LNCaP clone FGC (cell line): ENCODE measurements around the gene GNB1.

Experiments
- DNase-seq: peaks from one replicate; pipeline ENCODE4 v3.0.0-alpha.2; 2011; ENCODE audit warnings: low read depth
- H3K4me3 ChIP-seq: 2 replicates; pipeline ENCODE4 v1.5.1; 2011; ENCODE audit warnings: mild to moderate bottlenecking, low read depth, low read length, control low read depth
- TF ChIP-seq, protein P1 (sequence below): IDR thresholded peaks from 2 replicates; pipeline ENCODE4 v1.5.1; 2012; ENCODE audit warnings: mild to moderate bottlenecking; ENCODE audit not compliant: control insufficient read depth, insufficient read depth; ENCODE audit errors: extremely low read depth

The GNB1 gene

DNA sequence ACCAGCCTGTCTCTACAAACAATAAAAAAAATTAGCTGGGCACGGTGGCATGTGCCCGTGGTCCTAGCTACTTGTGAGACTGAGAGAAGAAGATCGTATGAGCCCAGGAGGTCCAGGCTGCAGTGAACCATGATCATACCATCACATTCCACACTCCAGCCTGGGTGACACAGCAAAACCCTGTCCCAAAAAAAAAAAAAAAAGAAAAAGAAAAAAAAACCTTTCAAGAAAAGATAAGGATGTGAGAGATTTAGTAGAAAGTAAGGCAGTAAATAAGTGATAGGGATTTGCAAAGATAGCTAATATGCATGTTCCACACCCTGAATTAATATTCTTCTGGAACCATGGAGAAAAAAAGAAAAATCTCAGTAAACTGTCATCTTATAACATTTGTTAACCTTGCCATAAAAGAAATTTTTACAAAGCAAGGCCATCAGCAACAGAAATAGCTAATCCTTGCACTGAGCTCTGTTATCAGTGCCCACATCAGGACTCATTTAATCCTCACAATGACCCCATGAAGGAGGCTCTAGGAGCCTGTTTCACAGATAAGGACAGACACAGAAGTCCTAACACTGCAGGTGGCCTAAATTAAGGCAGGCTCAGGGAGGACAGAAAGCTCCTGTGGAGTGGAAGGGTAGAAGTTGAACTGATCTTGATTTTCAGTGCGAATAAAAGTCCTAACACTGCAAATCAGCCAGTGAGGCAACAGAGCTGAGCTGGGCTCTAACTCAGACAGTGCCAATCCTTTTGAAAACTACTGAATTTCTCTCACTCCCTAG is 7.6 kb downstream of the GNB1 start:
- H3K4me3 ChIP-seq = no peak overlapping the region
- DNase-seq = no peak
- TF ChIP-seq, protein P1, sequence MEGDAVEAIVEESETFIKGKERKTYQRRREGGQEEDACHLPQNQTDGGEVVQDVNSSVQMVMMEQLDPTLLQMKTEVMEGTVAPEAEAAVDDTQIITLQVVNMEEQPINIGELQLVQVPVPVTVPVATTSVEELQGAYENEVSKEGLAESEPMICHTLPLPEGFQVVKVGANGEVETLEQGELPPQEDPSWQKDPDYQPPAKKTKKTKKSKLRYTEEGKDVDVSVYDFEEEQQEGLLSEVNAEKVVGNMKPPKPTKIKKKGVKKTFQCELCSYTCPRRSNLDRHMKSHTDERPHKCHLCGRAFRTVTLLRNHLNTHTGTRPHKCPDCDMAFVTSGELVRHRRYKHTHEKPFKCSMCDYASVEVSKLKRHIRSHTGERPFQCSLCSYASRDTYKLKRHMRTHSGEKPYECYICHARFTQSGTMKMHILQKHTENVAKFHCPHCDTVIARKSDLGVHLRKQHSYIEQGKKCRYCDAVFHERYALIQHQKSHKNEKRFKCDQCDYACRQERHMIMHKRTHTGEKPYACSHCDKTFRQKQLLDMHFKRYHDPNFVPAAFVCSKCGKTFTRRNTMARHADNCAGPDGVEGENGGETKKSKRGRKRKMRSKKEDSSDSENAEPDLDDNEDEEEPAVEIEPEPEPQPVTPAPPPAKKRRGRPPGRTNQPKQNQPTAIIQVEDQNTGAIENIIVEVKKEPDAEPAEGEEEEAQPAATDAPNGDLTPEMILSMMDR = no peak

DNA sequence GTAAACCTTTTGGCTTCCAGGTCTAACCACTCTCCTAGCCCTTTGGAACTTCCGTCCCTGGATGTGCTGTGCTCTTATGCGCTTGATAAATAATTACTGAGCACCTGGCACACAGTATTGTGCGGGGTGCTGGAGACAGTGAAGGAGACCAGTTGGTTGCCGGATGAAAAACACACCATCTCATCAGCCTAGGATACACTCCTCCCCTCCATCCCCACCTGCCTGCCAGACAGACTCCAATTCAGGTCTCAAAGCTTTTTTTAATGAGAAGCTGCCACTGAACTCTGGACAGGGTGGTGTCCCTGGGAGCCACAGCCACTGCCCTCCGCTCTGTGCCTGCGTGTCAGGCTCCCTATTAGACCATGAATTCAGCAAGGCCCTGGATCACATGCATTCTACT is 9.2 kb downstream of the GNB1 start:
- H3K4me3 ChIP-seq = no peak overlapping the region
- TF ChIP-seq, protein P1 = no peak
- no peak for DNase-seq

DNA sequence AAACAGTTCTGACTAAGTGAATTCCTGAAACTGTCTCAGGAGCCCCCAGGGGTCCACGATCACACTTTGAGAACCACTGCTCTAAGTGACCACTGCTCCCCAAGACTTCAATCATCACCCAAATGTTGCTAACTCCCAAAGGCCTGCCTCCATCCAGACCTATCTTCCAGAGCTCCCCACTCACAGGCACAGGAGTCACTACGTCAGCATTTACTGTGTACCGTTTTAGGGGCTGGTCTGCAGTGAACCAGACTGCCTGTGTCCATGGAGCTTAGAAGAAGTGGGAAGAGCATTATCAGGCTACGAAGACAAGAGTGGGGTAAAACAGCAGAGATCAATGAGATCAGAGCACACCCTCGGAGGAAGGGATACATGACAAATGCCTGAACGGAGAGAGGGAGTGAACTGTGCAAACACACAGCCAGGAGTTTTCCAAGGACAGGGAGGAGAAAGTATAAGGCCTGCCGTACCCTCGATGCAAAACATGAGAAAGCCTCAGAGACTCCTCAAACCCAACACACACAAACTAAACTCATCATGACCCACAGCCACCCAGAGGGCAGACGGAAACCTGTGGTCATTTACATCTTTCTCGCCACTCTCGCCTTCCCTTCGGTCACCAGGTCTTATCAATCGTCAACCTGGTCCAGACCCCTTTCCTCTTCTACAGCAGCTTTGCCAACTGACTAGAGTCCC is 10.1 kb downstream of the GNB1 start:
- TF ChIP-seq, protein P1 = no peak
- no peak for DNase-seq
- no peak overlapping the region for H3K4me3 ChIP-seq

DNA sequence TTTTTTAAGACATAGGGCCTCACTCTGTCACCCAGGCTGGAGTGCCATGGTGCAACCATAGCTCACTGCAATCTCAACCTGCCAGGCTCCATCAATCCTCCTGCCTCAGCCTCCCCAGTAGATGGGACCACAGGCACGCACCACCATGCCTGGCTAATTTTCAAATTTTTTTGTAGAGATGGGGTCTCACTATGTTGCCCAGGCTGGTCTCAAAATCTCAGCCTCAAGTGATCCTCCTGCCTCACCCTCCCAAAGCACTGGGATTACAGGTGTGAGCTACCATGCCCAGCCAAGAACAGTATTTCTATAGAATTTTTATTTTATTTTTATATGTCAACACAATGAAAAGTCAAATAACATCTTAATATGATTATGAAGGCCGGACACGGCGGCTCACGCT is 10.9 kb downstream of the GNB1 start:
- TF ChIP-seq, protein P1 = no peak
- no peak overlapping the region for H3K4me3 ChIP-seq
- DNase-seq = no peak

DNA sequence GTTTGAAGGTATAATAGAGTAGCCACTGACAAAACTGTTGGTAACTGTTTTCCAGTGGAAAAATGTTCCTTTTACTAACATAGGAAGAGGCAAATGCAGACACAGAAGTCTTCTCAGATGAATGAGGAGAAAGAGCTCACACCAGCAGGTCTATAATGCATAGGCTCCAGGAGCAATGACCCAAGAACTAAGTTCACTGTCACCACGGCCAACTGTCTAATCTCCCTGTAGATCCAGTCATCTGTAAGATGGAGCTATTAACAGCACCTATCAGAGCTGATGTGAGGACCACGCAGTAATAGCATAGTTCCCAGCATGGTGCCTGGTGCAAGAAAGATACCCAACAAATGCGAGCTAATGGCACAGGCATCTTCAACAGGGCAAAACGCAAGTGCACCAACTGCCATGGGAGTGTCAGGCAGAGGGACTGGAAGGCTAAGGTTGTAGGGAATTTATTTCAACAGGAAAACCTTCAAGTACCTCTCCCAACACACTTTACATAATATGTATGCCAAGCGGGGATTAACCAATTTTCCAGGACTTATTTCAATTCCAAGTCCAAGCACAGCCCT is 12.9 kb downstream of the GNB1 start:
- TF ChIP-seq, protein P1 = no peak
- H3K4me3 ChIP-seq = no peak overlapping the region
- no peak for DNase-seq

- no peak for DNase-seq
- H3K4me3 ChIP-seq = no peak overlapping the region
- TF ChIP-seq, protein P1 = no peak
Observed at GRCh38 chr1:1876335-1876930, 14.5 kb downstream of the GNB1 start.
